ENCODE results near the gene NOP10. TPM values are rescaled to one million over a fixed set of nuclear protein-coding genes. Genes with fewer than 3 reads are reported as not detected.

NOP10 gene
- total and polyA plus RNA-seq, 2 donors (not counting 1 experiment from before 2014, with no cell fraction given): 68.2 to 133 TPM

GRCh38 chr15:34331809-34332208 is 11.1 kb downstream of the NOP10 start:
- H3K9me3 Mint-ChIP-seq (ENCODE audit: insufficient read depth): no peaks in the 10 kb centered on the region
- no peak for ATAC-seq (ENCODE audit: low read depth)
- POLR2A ChIA-PET: interaction anchor here (1.5 kb wide), 1 partner anchor 36 kb away, joined by 4 read pairs; no protein-coding TSS in a partner anchor
- DNase-seq: no peak
- Histone ChIP-seq H3K27me3 (replicated peaks in 1 of 4; ENCODE audit: control extremely low read depth in 1 of 4, control insufficient read depth in 3 of 4, insufficient read depth in 4 of 4, low read length in 3 of 4) (no peaks in the 10 kb centered on the region), H3K79me2 (ENCODE audit: control insufficient read depth, insufficient read depth, low read length) (peaks cover 100% of the 10 kb centered on the region), H3K9ac (ENCODE audit: low read length) (peak overlapping the region; percentile 24), H4K20me1 (ENCODE audit: control insufficient read depth, insufficient read depth, low read length, poor library complexity, severe bottlenecking) (no peaks in the 10 kb centered on the region), H3K4me3 (ENCODE audit: control extremely low read depth in 1 of 5, extremely low read depth in 1 of 5, insufficient read depth in 1 of 5, low read depth in 2 of 5, low read length in 4 of 5) (no peak overlapping the region), H3K4me1 (ENCODE audit: control insufficient read depth in 2 of 2, insufficient read depth in 2 of 2, low read length in 2 of 2) (peaks cover 67 to 71% of the 10 kb centered on the region in 2 donors), H3K27ac (ENCODE audit: low read length in 2 of 2) (peak overlapping the region; percentile 13 to 93), H3K36me3 (replicated peaks in 1 of 2; ENCODE audit: control extremely low read depth in 1 of 2, control insufficient read depth in 1 of 2, extremely low read depth in 1 of 2, insufficient read depth in 2 of 2, low read length in 1 of 2) (no peaks in the 10 kb centered on the region), H3K9me3 (ENCODE audit: control extremely low read depth in 1 of 3, control insufficient read depth in 2 of 3, insufficient read depth in 1 of 3, low read length in 2 of 3) (no peaks in the 10 kb centered on the region), H3K4me2 (replicated peaks; ENCODE audit: low read depth, low read length, poor library complexity, severe bottlenecking) (peak overlapping the region; percentile 45), H2AFZ (ENCODE audit: insufficient read depth, low read depth, low read length, poor library complexity, severe bottlenecking) (no peak overlapping the region)
- WGBS (ENCODE audit: insufficient coverage): no CpG with 5 or more reads among the region's 2 CpGs
- peaks cover 73% of the 10 kb centered on the region for H3K4me1 Mint-ChIP-seq
- H3K27me3 Mint-ChIP-seq: no peaks in the 10 kb centered on the region
- H3K4me3 Mint-ChIP-seq: peak overlapping the region; percentile 40
- intact Hi-C loops (cut with micrococcal nuclease): loop anchor here (10.0 kb wide), 1 partner anchor 653 kb away; the partner anchor contains the start of gene ZNF770
- H3K27ac Mint-ChIP-seq: peak overlapping the region; percentile 80
- CTCF ChIA-PET: interaction anchor here (3.0 kb wide), 1 partner anchor 90 kb away, joined by 13 read pairs; no protein-coding TSS in a partner anchor
- TF ChIP-seq, protein P1, sequence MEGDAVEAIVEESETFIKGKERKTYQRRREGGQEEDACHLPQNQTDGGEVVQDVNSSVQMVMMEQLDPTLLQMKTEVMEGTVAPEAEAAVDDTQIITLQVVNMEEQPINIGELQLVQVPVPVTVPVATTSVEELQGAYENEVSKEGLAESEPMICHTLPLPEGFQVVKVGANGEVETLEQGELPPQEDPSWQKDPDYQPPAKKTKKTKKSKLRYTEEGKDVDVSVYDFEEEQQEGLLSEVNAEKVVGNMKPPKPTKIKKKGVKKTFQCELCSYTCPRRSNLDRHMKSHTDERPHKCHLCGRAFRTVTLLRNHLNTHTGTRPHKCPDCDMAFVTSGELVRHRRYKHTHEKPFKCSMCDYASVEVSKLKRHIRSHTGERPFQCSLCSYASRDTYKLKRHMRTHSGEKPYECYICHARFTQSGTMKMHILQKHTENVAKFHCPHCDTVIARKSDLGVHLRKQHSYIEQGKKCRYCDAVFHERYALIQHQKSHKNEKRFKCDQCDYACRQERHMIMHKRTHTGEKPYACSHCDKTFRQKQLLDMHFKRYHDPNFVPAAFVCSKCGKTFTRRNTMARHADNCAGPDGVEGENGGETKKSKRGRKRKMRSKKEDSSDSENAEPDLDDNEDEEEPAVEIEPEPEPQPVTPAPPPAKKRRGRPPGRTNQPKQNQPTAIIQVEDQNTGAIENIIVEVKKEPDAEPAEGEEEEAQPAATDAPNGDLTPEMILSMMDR (IDR thresholded peaks at IDR 0.05): no peak
- TF ChIP-seq EZH2 (IDR thresholded peaks at IDR 0.05; ENCODE audit: borderline replicate concordance, insufficient read depth, low read depth, low read length, poor library complexity, severe bottlenecking): no peak

- H3K79me2 ChIP-seq (ENCODE audit: control insufficient read depth, insufficient read depth, low read length): peaks cover 98% of the 10 kb centered on the region
- no peaks in the 10 kb centered on the region for H3K9me3 ChIP-seq (ENCODE audit: control extremely low read depth in 1 of 3, control insufficient read depth in 2 of 3, insufficient read depth in 1 of 3, low read length in 2 of 3)
- peaks cover 69 to 79% of the 10 kb centered on the region in 2 donors for H3K4me1 ChIP-seq (ENCODE audit: control insufficient read depth in 2 of 2, insufficient read depth in 2 of 2, low read length in 2 of 2)
- H3K9me3 Mint-ChIP-seq (ENCODE audit: insufficient read depth): no peaks in the 10 kb centered on the region
- H3K27ac Mint-ChIP-seq: peak overlapping the region; percentile 77
- no peaks in the 10 kb centered on the region for H3K27me3 ChIP-seq (replicated peaks in 1 of 4; ENCODE audit: control extremely low read depth in 1 of 4, control insufficient read depth in 3 of 4, insufficient read depth in 4 of 4, low read length in 3 of 4)
- 94% methylated on average over 5 of the region's 5 CpGs for WGBS (ENCODE audit: insufficient coverage)
- H3K27ac ChIP-seq (ENCODE audit: low read length in 2 of 2): peak overlapping the region in 1 of 2 donors; percentile 87
- H2AFZ ChIP-seq (ENCODE audit: insufficient read depth, low read depth, low read length, poor library complexity, severe bottlenecking): no peak overlapping the region
- ChIA-PET CTCF (interaction anchor here (1.3 to 2.8 kb wide), 4 partner anchors 13 to 37 kb away, joined by 3 to 9 read pairs (median 4); partner anchors contain the start of genes LPCAT4, NOP10 and NUTM1), POLR2A (interaction anchor here (0.6 to 2.7 kb wide), 3 partner anchors 7 to 12 kb away, joined by 3 to 15 read pairs (median 11); partner anchors contain the start of genes NOP10 and SLC12A6)
- peak overlapping the region; percentile 70 for H3K4me2 ChIP-seq (replicated peaks; ENCODE audit: low read depth, low read length, poor library complexity, severe bottlenecking)
- no peak overlapping the region for H3K4me3 ChIP-seq (ENCODE audit: control extremely low read depth in 1 of 5, extremely low read depth in 1 of 5, insufficient read depth in 1 of 5, low read depth in 2 of 5, low read length in 4 of 5)
- no peak for TF ChIP-seq EZH2 (IDR thresholded peaks at IDR 0.05; ENCODE audit: borderline replicate concordance, insufficient read depth, low read depth, low read length, poor library complexity, severe bottlenecking)
- TF ChIP-seq, protein P1 (IDR thresholded peaks at IDR 0.05): no peak
- peaks cover 77% of the 10 kb centered on the region for H3K4me1 Mint-ChIP-seq
- H4K20me1 ChIP-seq (ENCODE audit: control insufficient read depth, insufficient read depth, low read length, poor library complexity, severe bottlenecking): no peaks in the 10 kb centered on the region
- H3K9ac ChIP-seq (ENCODE audit: low read length): no peak overlapping the region
- ATAC-seq (ENCODE audit: low read depth): no peak
- no peaks in the 10 kb centered on the region for H3K27me3 Mint-ChIP-seq
- H3K36me3 ChIP-seq (replicated peaks in 1 of 2; ENCODE audit: control extremely low read depth in 1 of 2, control insufficient read depth in 1 of 2, extremely low read depth in 1 of 2, insufficient read depth in 2 of 2, low read length in 1 of 2): no peaks in the 10 kb centered on the region
- intact Hi-C loops (cut with micrococcal nuclease): loop anchor here (10.0 kb wide), 1 partner anchor 655 kb away; the partner anchor contains the start of gene ZNF770
- H3K4me3 Mint-ChIP-seq: peak overlapping the region; percentile 24
- DNase-seq: no peak
These were observed 12.7 kb downstream of the NOP10 start for GRCh38 chr15:34330279-34330678.
